ENCODE data around the gene PLXNA3. TPM values are rescaled to one million over a fixed set of nuclear protein-coding genes. Genes with fewer than 3 reads are reported as not detected.

PLXNA3 gene
- total RNA-seq, 2 experiments from 2014 or later, result 35.1 to 38.1 TPM

DNA sequence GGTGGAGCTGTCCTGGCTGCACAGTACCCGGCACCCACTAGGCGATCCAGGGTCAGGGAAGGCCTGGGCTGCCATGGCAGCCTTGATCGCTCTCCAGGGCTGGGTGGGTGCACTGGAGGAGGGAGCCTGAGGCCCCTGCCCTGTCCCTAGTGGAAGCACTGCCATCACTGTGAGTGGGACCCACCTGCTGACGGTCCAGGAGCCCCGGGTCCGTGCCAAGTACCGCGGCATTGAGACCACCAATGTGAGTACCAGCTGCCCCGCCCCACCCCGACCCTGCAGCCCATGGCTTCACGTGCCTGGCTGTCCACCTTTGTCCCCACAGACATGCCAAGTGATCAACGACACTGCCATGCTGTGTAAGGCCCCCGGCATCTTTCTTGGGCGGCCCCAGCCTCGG lies 8.8 kb downstream of the PLXNA3 start:
- Histone ChIP-seq H3K4me3 (ENCODE audit: low read length) (no peak overlapping the region), H3K27ac (ENCODE audit: low read depth in 1 of 2, low read length in 2 of 2) (no peak overlapping the region), H3K4me1 (ENCODE audit: insufficient read depth, low read length) (no peaks in the 10 kb centered on the region), H3K27me3 (ENCODE audit: control insufficient read depth in 1 of 2, insufficient read depth in 2 of 2, low read length in 2 of 2) (no peaks in the 10 kb centered on the region), H3K9me3 (ENCODE audit: control insufficient read depth in 1 of 2, insufficient read depth in 1 of 2, low read length in 2 of 2) (no peaks in the 10 kb centered on the region), H3K36me3 (ENCODE audit: insufficient read depth, low read length) (peaks cover 66% of the 10 kb centered on the region)
- CTCF ChIA-PET, result no interaction called here
- POLR2A ChIA-PET, result no interaction called here
- DNase-seq, result no peak
- no peak overlapping the region for H3K27ac Mint-ChIP-seq
- no peaks in the 10 kb centered on the region for H3K4me1 Mint-ChIP-seq (ENCODE audit: low read depth)
- TF ChIP-seq, protein P1, sequence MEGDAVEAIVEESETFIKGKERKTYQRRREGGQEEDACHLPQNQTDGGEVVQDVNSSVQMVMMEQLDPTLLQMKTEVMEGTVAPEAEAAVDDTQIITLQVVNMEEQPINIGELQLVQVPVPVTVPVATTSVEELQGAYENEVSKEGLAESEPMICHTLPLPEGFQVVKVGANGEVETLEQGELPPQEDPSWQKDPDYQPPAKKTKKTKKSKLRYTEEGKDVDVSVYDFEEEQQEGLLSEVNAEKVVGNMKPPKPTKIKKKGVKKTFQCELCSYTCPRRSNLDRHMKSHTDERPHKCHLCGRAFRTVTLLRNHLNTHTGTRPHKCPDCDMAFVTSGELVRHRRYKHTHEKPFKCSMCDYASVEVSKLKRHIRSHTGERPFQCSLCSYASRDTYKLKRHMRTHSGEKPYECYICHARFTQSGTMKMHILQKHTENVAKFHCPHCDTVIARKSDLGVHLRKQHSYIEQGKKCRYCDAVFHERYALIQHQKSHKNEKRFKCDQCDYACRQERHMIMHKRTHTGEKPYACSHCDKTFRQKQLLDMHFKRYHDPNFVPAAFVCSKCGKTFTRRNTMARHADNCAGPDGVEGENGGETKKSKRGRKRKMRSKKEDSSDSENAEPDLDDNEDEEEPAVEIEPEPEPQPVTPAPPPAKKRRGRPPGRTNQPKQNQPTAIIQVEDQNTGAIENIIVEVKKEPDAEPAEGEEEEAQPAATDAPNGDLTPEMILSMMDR (IDR thresholded peaks at IDR 0.05), result no peak
- H3K4me3 Mint-ChIP-seq, result no peak overlapping the region
- peaks cover 21% of the 10 kb centered on the region for H3K36me3 Mint-ChIP-seq (ENCODE audit: low read depth)
- no peaks in the 10 kb centered on the region for H3K27me3 Mint-ChIP-seq
- ATAC-seq (ENCODE audit: poor library complexity), result no peak
- intact Hi-C loops (cut with DNase I, micrococcal nuclease), result no loop called here
- H3K9me3 Mint-ChIP-seq, result no peaks in the 10 kb centered on the region

DNA sequence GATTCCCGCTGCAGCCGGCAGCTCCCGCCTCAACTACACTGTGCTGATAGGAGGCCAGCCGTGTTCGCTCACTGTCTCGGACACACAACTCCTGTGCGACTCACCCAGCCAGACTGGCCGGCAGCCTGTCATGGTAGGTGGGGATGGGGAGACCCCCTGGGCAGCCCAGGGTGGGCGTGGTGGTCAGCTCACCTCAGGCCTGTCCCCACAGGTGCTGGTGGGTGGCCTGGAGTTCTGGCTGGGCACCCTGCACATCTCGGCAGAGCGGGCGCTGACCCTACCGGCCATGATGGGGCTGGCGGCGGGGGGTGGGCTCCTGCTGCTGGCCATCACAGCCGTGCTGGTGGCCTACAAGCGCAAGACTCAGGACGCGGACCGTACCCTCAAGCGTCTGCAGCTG lies 9.5 kb downstream of the PLXNA3 start:
- TF ChIP-seq, protein P1 (IDR thresholded peaks at IDR 0.05), result no peak
- ATAC-seq (ENCODE audit: poor library complexity) (no peak), DNase-seq (peak in 1 of 14 experiments; percentile 0)
- Mint-ChIP-seq H3K4me1 (ENCODE audit: low read depth) (no peaks in the 10 kb centered on the region), H3K4me3 (no peak overlapping the region), H3K27me3 (no peaks in the 10 kb centered on the region), H3K27ac (no peak overlapping the region), H3K9me3 (no peaks in the 10 kb centered on the region), H3K36me3 (ENCODE audit: low read depth) (peaks cover 19% of the 10 kb centered on the region)
- H3K27ac ChIP-seq (ENCODE audit: low read depth in 1 of 2, low read length in 2 of 2), result no peak overlapping the region
- H3K4me1 ChIP-seq (ENCODE audit: insufficient read depth, low read length), result no peaks in the 10 kb centered on the region
- CTCF ChIA-PET, result no interaction called here
- peaks cover 61% of the 10 kb centered on the region for H3K36me3 ChIP-seq (ENCODE audit: insufficient read depth, low read length)
- no peak overlapping the region for H3K4me3 ChIP-seq (ENCODE audit: low read length)
- intact Hi-C loops (cut with DNase I, micrococcal nuclease), result no loop called here
- no peaks in the 10 kb centered on the region for H3K9me3 ChIP-seq (ENCODE audit: control insufficient read depth in 1 of 2, insufficient read depth in 1 of 2, low read length in 2 of 2)
- POLR2A ChIA-PET, result no interaction called here
- H3K27me3 ChIP-seq (ENCODE audit: control insufficient read depth in 1 of 2, insufficient read depth in 2 of 2, low read length in 2 of 2), result no peaks in the 10 kb centered on the region

DNA sequence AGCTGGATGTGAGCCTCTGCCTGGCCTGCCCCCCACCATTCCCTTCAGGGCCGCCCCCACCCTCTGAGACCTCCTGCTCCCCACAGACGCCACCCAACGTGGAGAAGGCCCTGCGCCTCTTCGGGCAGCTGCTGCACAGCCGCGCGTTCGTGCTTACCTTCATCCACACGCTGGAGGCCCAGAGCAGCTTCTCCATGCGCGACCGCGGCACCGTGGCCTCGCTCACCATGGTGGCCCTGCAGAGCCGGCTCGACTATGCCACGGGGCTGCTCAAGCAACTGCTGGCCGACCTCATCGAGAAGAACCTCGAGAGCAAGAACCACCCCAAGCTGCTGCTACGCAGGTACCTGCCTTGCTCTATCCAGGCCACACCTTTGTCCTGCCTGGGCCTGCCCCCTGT lies 10.1 kb downstream of the PLXNA3 start:
- Mint-ChIP-seq H3K4me3 (no peak overlapping the region), H3K4me1 (ENCODE audit: low read depth) (no peaks in the 10 kb centered on the region), H3K9me3 (no peaks in the 10 kb centered on the region), H3K27ac (no peak overlapping the region), H3K36me3 (ENCODE audit: low read depth) (peaks cover 12% of the 10 kb centered on the region), H3K27me3 (no peaks in the 10 kb centered on the region)
- ChIA-PET POLR2A (no interaction called here), CTCF (no interaction called here)
- no peak for DNase-seq
- intact Hi-C loops (cut with DNase I, micrococcal nuclease), result no loop called here
- H3K27ac ChIP-seq (ENCODE audit: low read depth in 1 of 2, low read length in 2 of 2), result no peak overlapping the region
- peaks cover 57% of the 10 kb centered on the region for H3K36me3 ChIP-seq (ENCODE audit: insufficient read depth, low read length)
- no peaks in the 10 kb centered on the region for H3K4me1 ChIP-seq (ENCODE audit: insufficient read depth, low read length)
- no peaks in the 10 kb centered on the region for H3K9me3 ChIP-seq (ENCODE audit: control insufficient read depth in 1 of 2, insufficient read depth in 1 of 2, low read length in 2 of 2)
- TF ChIP-seq, protein P1 (IDR thresholded peaks at IDR 0.05), result no peak
- no peaks in the 10 kb centered on the region for H3K27me3 ChIP-seq (ENCODE audit: control insufficient read depth in 1 of 2, insufficient read depth in 2 of 2, low read length in 2 of 2)
- no peak overlapping the region for H3K4me3 ChIP-seq (ENCODE audit: low read length)
- no peak for ATAC-seq (ENCODE audit: poor library complexity)
